C4-2B (cell line): ENCODE results near the gene KCNAB1.

ENCODE experiments used
- H3K27ac ChIP-seq: fragments of 450-650 bp; 2 replicates; pipeline ENCODE4 v1.5.1; 2017
- ZFX ChIP-seq: fragments of 450-650 bp; IDR thresholded peaks from 2 replicates; pipeline ENCODE4 v1.6.1; 2017
- TF ChIP-seq, protein P1 (sequence below): fragments of 450-650 bp; conservative IDR thresholded peaks from 2 replicates; pipeline ENCODE4 v1.5.1; 2017; ENCODE audit warnings: mild to moderate bottlenecking

The KCNAB1 gene

DNA sequence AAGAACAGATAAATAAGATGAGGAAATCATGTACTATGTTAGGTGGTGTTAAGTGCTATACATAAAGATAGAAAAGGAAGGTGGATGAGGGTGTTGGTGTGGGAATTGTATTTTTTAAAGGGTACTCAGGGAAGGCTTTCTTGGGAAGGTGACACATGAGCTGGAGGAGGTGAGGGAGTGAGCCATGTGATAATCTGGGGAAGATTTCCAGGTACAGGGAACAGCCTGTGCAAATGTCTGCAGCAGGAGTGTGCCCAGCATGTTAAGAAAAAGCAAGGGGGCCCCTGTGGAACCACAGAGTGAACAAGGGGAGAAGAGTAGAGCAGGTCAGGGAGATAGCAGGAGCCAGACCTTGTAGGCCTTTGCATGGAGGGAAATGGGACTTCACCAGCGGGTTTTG, 258.9 kb downstream of the KCNAB1 start:
- H3K27ac ChIP-seq = no peak overlapping the region
- TF ChIP-seq, protein P1, sequence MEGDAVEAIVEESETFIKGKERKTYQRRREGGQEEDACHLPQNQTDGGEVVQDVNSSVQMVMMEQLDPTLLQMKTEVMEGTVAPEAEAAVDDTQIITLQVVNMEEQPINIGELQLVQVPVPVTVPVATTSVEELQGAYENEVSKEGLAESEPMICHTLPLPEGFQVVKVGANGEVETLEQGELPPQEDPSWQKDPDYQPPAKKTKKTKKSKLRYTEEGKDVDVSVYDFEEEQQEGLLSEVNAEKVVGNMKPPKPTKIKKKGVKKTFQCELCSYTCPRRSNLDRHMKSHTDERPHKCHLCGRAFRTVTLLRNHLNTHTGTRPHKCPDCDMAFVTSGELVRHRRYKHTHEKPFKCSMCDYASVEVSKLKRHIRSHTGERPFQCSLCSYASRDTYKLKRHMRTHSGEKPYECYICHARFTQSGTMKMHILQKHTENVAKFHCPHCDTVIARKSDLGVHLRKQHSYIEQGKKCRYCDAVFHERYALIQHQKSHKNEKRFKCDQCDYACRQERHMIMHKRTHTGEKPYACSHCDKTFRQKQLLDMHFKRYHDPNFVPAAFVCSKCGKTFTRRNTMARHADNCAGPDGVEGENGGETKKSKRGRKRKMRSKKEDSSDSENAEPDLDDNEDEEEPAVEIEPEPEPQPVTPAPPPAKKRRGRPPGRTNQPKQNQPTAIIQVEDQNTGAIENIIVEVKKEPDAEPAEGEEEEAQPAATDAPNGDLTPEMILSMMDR = no peak
- TF ChIP-seq ZFX = no peak

DNA sequence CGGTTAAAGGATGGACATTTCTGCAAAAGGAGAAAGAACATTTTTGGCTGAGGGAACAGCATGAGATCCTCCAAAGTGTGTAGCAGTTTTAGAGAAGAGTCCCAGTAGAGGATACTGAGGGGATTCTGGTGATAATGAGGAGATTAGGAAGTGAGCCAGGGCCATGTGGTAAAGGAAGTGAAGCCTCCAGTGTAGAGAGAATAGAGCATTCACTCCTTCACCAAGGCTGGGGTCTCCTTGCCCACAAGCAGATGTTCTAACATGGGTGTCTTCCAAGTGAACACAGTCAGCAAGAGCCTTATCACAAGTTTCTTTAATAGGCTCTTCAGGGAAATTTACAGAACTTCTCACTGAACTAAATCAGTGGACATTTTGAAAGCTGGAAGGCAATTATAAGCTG, 260.9 kb downstream of the KCNAB1 start:
- TF ChIP-seq, protein P1 = no peak
- TF ChIP-seq ZFX = no peak

DNA sequence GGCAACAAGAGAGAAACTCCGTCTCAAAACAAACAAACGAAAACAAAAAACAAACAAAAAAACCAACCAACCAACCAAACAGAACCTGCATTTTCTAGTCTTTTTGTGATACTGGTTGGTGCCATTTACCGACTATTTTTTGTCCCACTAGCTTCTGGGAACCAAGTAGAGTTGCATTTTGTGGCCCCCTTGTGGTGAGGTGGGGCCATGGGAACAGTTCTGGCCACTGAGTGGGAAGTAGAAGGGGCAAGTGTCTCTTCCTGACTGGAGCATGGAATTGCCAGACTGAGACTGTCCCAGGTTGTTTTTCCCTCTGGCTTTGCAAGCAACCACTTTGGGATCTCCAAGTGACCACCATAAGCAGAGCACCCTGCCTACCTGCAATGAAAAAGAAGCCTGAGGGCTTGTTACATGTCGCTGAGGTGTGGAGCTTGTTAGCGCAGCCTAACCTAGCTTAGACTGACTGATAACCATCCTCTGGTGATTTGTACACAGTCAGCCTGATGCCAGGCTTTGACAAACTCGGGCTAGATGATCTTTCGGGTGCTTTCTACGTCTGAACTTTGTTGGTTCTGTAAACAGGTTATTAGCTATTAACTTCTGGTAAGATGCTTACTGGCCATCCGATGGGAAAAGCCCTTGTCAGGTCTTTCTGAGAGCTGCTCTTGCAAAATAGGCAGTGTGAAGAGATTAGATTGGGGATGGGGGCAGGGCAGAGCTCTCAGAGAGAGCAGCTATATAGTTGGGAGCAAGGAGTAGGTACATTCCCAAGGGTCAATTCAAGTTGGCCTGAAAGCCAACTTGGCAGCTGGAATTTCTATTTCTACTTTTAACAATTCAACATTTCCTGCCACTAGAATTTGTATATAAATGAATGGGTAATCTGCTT, 262.3 kb downstream of the KCNAB1 start:
- H3K27ac ChIP-seq = no peak overlapping the region
- TF ChIP-seq ZFX = no peak
- TF ChIP-seq, protein P1 = peak; percentile 90

More for the DNA sequence above, 260.9 kb downstream of the KCNAB1 start:
- H3K27ac ChIP-seq = no peak overlapping the region

DNA sequence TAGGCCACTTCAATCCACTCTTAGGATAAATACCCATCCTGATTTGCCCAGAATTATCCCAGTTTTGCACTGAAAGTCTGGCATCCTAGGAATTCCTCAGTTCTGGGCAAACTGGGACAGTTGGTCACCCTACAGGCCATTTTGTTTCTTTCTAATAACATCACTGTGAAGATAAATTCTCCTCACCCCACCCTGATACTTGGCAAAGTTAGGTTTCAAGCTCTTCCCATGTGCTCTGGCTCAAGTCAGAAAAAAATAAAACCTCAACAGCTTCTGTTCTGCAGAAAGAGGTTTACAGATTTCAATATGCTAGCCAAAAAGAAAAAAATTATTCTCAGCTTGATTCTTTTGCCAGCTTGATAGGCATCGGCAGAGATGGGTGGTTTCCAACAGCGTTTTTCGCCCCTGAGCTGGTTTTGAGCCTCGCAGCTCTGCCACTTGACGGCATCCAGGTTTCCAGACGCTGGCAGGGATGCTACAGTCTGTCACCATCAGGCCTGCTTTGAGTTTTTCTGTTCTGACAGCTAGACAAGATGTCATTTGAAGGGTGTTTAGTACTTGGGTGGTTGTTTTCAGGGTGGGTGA, 263.2 kb downstream of the KCNAB1 start:
- no peak overlapping the region for H3K27ac ChIP-seq
- no peak for TF ChIP-seq ZFX
- TF ChIP-seq, protein P1 = no peak

DNA sequence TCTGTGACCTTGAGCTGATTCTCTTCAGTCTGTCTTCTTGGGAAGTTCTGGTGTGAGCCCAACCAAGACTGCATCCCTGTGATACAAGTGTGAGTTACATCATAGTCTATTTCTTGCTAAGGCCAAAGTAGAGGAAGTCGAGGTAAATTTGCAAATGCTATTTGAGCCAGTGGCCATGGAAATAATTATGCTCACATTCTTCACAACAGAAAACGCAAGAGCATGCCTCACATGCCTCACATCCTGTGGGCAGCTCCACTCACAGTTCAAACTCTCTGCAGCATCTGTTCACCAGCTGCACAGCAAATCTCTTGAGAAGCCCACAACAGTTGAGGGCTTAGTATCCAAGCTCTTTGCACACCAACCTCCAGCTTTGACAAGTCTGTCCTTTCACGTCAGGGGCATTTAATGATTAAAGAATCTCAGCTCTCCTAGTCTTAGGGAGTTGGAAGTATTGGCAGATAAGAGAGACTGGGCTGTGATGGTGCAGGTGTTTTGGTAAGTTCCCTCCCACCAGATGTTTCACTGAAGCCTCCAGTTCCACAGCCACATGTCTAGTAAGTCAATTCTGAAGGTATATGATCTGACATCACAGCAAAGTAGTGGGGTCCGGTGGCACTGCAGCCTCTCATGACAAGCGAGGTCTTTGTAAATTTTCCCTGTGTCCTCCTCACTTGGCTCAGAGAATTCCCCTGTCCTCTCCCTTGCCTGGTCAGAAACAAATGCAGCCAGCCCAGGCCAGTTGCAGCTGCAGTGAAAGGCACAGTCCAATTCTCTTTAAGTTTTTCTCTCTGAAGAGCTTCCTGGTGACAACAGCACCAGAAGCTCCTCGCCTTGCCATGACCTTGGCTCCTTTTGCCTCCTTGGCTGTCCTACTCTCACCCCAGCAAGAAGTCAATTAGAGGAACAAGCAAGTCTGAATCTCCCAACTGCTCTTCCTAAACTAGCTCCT, 268.4 kb downstream of the KCNAB1 start:
- H3K27ac ChIP-seq = no peak overlapping the region
- TF ChIP-seq ZFX = no peak
- TF ChIP-seq, protein P1 = no peak

DNA sequence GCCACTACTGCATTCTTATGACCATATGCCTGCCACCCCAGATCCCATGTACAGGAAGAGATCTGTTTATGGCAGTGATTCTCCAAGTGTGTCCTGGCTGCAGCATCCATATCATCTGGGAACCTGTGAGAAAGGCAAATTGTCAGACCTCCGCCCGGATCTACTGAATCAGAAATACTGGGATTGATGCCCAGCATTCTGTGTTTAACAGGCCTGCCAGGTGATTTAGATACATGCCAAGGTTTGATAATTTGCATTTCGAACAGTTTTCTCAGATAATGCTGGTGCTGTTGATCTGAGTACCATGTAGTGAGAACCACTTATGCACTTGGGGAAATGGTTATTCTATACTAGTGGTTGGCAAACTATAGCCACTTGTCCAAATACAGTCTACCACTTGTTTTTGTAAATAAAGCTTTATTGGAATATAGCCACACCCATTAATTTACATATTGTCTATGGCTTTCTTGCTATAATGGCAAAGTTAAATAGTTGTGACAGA, 269.1 kb downstream of the KCNAB1 start:
- TF ChIP-seq, protein P1 = no peak
- TF ChIP-seq ZFX = no peak
- H3K27ac ChIP-seq = no peak overlapping the region
